ENCODE measurements around the gene ACKR4. TPM values are rescaled to one million over a fixed set of nuclear protein-coding genes. Genes with fewer than 3 reads are reported as not detected.
"Not testable (repeated sequence)": the region's sequence is repeated elsewhere in the genome, so short reads cannot be mapped to it uniquely, and the experiment has no call there.

Gene ACKR4
- polyA plus RNA-seq, 3 donors from 2014 or later: 0.10 to 0.12 TPM; not detected in 1

- DNase-seq: no peak
- Mint-ChIP-seq H3K36me3 (peaks cover 8 to 44% (median 33%) of the 10 kb centered on the region in 3 donors), H3K4me1 (no peaks in the 10 kb centered on the region), H3K4me3 (no peak overlapping the region), H3K9me3 (no peaks in the 10 kb centered on the region), H3K27ac (no peak overlapping the region), H3K27me3 (ENCODE audit: low read depth in 3 of 3) (no peaks in the 10 kb centered on the region)
These were observed 33.5 kb downstream of the ACKR4 start for GRCh38 chr3:132630612-132631011.

GRCh38 chr3:132635052-132635451, 38.0 kb downstream of the ACKR4 start:
- Mint-ChIP-seq H3K9me3 (no peaks in the 10 kb centered on the region), H3K27ac (no peak overlapping the region), H3K27me3 (ENCODE audit: low read depth in 3 of 3) (peaks cover 0 to 1% (median 0%) of the 10 kb centered on the region in 3 donors), H3K4me1 (no peaks in the 10 kb centered on the region), H3K4me3 (no peak overlapping the region), H3K36me3 (peaks cover 19 to 51% (median 29%) of the 10 kb centered on the region in 3 donors)
- DNase-seq: no peak

- H3K4me3 Mint-ChIP-seq: no peak overlapping the region
- DNase-seq: no peak
- no peaks in the 10 kb centered on the region for H3K9me3 Mint-ChIP-seq
- H3K27me3 Mint-ChIP-seq (ENCODE audit: low read depth in 3 of 3): peaks cover 0 to 1% (median 0%) of the 10 kb centered on the region in 3 donors
- peaks cover 26 to 50% (median 26%) of the 10 kb centered on the region in 3 donors for H3K36me3 Mint-ChIP-seq
- no peaks in the 10 kb centered on the region for H3K4me1 Mint-ChIP-seq
- no peak overlapping the region for H3K27ac Mint-ChIP-seq
These were observed 40.5 kb downstream of the ACKR4 start for GRCh38 chr3:132637590-132637989.

- no peak for DNase-seq
- Mint-ChIP-seq H3K4me3 (no peak overlapping the region), H3K9me3 (no peaks in the 10 kb centered on the region), H3K36me3 (peaks cover 19 to 42% (median 26%) of the 10 kb centered on the region in 3 donors), H3K27ac (no peak overlapping the region), H3K27me3 (ENCODE audit: low read depth in 3 of 3) (peaks cover 0 to 1% (median 0%) of the 10 kb centered on the region in 3 donors), H3K4me1 (peaks cover 0 to 2% of the 10 kb centered on the region in 2 donors)
These were observed 41.6 kb downstream of the ACKR4 start for GRCh38 chr3:132638706-132639105.

GRCh38 chr3:132641427-132641826, 44.4 kb downstream of the ACKR4 start:
- DNase-seq, H3K27ac Mint-ChIP-seq: not testable (repeated sequence)

GRCh38 chr3:132641837-132642538, 44.9 kb downstream of the ACKR4 start:
- H3K4me1 Mint-ChIP-seq: peaks cover 0 to 2% of the 10 kb centered on the region in 2 donors
- H3K27ac Mint-ChIP-seq: no peak overlapping the region
- H3K27me3 Mint-ChIP-seq (ENCODE audit: low read depth in 3 of 3): peaks cover 0 to 1% (median 0%) of the 10 kb centered on the region in 3 donors
- DNase-seq: peak; percentile 12 to 35 (median 32)
- no peak overlapping the region for H3K4me3 Mint-ChIP-seq
- no peaks in the 10 kb centered on the region for H3K9me3 Mint-ChIP-seq
- H3K36me3 Mint-ChIP-seq: peaks cover 14 to 27% (median 18%) of the 10 kb centered on the region in 3 donors

More at GRCh38 chr3:132641427-132641826, 44.4 kb downstream of the ACKR4 start:
- H3K36me3 Mint-ChIP-seq: peaks cover 16 to 31% (median 23%) of the 10 kb centered on the region in 3 donors
- H3K27me3 Mint-ChIP-seq (ENCODE audit: low read depth in 3 of 3); H3K4me3 Mint-ChIP-seq; H3K4me1 Mint-ChIP-seq; H3K9me3 Mint-ChIP-seq: not testable (repeated sequence)

- Mint-ChIP-seq H3K4me3 (no peak overlapping the region), H3K4me1 (peaks cover 0 to 2% of the 10 kb centered on the region in 2 donors), H3K9me3 (no peaks in the 10 kb centered on the region), H3K27ac (no peak overlapping the region), H3K36me3 (peaks cover 10 to 23% (median 14%) of the 10 kb centered on the region in 3 donors), H3K27me3 (ENCODE audit: low read depth in 3 of 3) (peaks cover 0 to 1% (median 0%) of the 10 kb centered on the region in 3 donors)
- no peak for DNase-seq
These were observed 45.4 kb downstream of the ACKR4 start for GRCh38 chr3:132642539-132642847.

- no peak for DNase-seq
- H3K4me3 Mint-ChIP-seq: no peak overlapping the region
- peaks cover 0 to 2% of the 10 kb centered on the region in 2 donors for H3K4me1 Mint-ChIP-seq
- no peaks in the 10 kb centered on the region for H3K9me3 Mint-ChIP-seq
- peaks cover 0 to 1% (median 0%) of the 10 kb centered on the region in 3 donors for H3K27me3 Mint-ChIP-seq (ENCODE audit: low read depth in 3 of 3)
- peak overlapping the region in 2 of 6 donors; percentile 20 to 39 for H3K27ac Mint-ChIP-seq
- H3K36me3 Mint-ChIP-seq: peaks cover 10 to 19% (median 14%) of the 10 kb centered on the region in 3 donors
These were observed 46.3 kb downstream of the ACKR4 start for GRCh38 chr3:132643366-132643765.

GRCh38 chr3:132645058-132645457, 48.0 kb downstream of the ACKR4 start:
- H3K27me3 Mint-ChIP-seq (ENCODE audit: low read depth in 3 of 3): no peaks in the 10 kb centered on the region
- peaks cover 0 to 2% of the 10 kb centered on the region in 2 donors for H3K4me1 Mint-ChIP-seq
- no peak overlapping the region for H3K27ac Mint-ChIP-seq
- DNase-seq: no peak
- H3K4me3 Mint-ChIP-seq: no peak overlapping the region
- H3K9me3 Mint-ChIP-seq: no peaks in the 10 kb centered on the region
- H3K36me3 Mint-ChIP-seq: peaks cover 0 to 7% (median 5%) of the 10 kb centered on the region in 3 donors

GRCh38 chr3:132650153-132650552, 53.1 kb downstream of the ACKR4 start:
- Mint-ChIP-seq H3K36me3 (no peaks in the 10 kb centered on the region), H3K4me3 (no peak overlapping the region), H3K27ac (no peak overlapping the region), H3K9me3 (no peaks in the 10 kb centered on the region), H3K4me1 (no peaks in the 10 kb centered on the region), H3K27me3 (ENCODE audit: low read depth in 3 of 3) (no peaks in the 10 kb centered on the region)
- no peak for DNase-seq

Other genes starting within 250 kb of the ACKR4 start
- 10 to 100 TPM in 1 of 3 donors, 1 to 10 TPM in 2; 3.8 to 11.9 (median 5.1) TPM for gene DNAJC13, start 179.8 kb upstream of the ACKR4 start, polyA plus RNA-seq
- gene ACAD11, start 62.5 kb downstream of the ACKR4 start, polyA plus RNA-seq: 1 to 10 TPM in 2 of 3 donors, under 1 TPM in 1; 0.46 to 3.9 (median 1.8) TPM
- 10 to 100 TPM; 32.7 to 56.3 (median 46.4) TPM for gene UBA5, start 63.1 kb downstream of the ACKR4 start, polyA plus RNA-seq
- gene NPHP3, start 125.1 kb downstream of the ACKR4 start, polyA plus RNA-seq: 1 to 10 TPM in 2 of 3 donors, not detected in 1; 1.3 to 1.8 TPM